ENCODE measurements around the gene TMBIM4. TPM values are rescaled to one million over a fixed set of nuclear protein-coding genes. Genes with fewer than 3 reads are reported as not detected.
A peak's percentile ranks its signal among the peaks of the same experiment; 100 is the strongest.

Gene TMBIM4
- polyA plus RNA-seq, 1 of the 3 experiments (the other 2 are of a cell fraction): 68.5 TPM

DNA sequence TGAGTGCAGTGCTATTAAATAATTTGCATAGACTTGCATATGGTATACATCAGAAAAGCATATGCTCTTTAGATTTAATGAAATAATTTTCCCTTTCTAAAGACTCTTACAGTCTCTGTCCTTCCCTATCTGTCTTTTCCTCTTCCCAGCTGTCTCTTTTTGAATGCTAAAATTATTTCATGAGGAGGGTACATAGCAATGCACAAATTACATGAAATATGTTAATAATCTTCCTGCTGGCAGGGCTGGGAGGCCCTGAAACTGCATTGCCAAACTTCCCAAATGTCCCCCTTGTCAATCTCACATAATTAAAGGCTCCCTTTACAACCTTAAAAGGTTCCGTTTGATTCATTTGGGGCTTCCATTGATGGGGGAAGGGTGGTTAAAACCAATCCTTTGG, 61.4 kb downstream of the TMBIM4 start:
- WGBS (ENCODE audit: low lambda C conversion rate): 92% methylated on average over 1 of the region's 1 CpG
- H3F3A ChIP-seq (replicated peaks; ENCODE audit: insufficient read depth): no peaks in the 10 kb centered on the region
- no peak overlapping the region for H3K4me3 ChIP-seq (ENCODE audit: low read depth in 2 of 2, low read length in 1 of 2)
- ChIA-PET CTCF (interaction anchor here (2.8 kb wide), 1 partner anchor 12 kb away, joined by 14 read pairs; no protein-coding TSS in a partner anchor), POLR2A (no interaction called here)
- H3K27ac ChIP-seq (ENCODE audit: low read depth in 2 of 2, low read length in 1 of 2): no peak overlapping the region; a peak in 1 of 4 replicates
- no peaks in the 10 kb centered on the region for H3K27me3 ChIP-seq (ENCODE audit: insufficient read depth)
- H3K9me3 ChIP-seq: no peaks in the 10 kb centered on the region
- H4K20me1 ChIP-seq (ENCODE audit: insufficient read depth): no peaks in the 10 kb centered on the region
- DNase-seq: no peak
- no peak overlapping the region for H3K4me2 ChIP-seq
- H3K9ac ChIP-seq: no peak overlapping the region
- TF ChIP-seq FOXM1 (IDR thresholded peaks at IDR 0.05; ENCODE audit: low read depth) (no peak), ELF1 (IDR thresholded peaks at IDR 0.05) (no peak), SIN3A (IDR thresholded peaks at IDR 0.05; ENCODE audit: borderline replicate concordance, low read depth, low read length) (no peak), YY1 (IDR thresholded peaks at IDR 0.05; ENCODE audit: low read depth) (no peak)
- TF ChIP-seq, protein P1, sequence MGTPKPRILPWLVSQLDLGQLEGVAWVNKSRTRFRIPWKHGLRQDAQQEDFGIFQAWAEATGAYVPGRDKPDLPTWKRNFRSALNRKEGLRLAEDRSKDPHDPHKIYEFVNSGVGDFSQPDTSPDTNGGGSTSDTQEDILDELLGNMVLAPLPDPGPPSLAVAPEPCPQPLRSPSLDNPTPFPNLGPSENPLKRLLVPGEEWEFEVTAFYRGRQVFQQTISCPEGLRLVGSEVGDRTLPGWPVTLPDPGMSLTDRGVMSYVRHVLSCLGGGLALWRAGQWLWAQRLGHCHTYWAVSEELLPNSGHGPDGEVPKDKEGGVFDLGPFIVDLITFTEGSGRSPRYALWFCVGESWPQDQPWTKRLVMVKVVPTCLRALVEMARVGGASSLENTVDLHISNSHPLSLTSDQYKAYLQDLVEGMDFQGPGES (IDR thresholded peaks at IDR 0.05; ENCODE audit: low read depth, low read length): no peak
- H3K36me3 ChIP-seq (replicated peaks in 1 of 2; ENCODE audit: control insufficient read depth in 1 of 2, insufficient read depth in 2 of 2, low read length in 1 of 2): no peaks in the 10 kb centered on the region
- H3K4me1 ChIP-seq (ENCODE audit: control insufficient read depth in 1 of 2, insufficient read depth in 2 of 2, low read depth in 1 of 2, low read length in 1 of 2): peaks cover 0 to 9% of the 10 kb centered on the region in 2 experiments; a peak in 2 of 4 replicates
- H3K9me2 ChIP-seq: no peaks in the 10 kb centered on the region
- no peak overlapping the region for H2AFZ ChIP-seq (ENCODE audit: low read depth)
- no peaks in the 10 kb centered on the region; the same call in 1 of the 2 replicates for H3K79me2 ChIP-seq (ENCODE audit: insufficient read depth)

DNA sequence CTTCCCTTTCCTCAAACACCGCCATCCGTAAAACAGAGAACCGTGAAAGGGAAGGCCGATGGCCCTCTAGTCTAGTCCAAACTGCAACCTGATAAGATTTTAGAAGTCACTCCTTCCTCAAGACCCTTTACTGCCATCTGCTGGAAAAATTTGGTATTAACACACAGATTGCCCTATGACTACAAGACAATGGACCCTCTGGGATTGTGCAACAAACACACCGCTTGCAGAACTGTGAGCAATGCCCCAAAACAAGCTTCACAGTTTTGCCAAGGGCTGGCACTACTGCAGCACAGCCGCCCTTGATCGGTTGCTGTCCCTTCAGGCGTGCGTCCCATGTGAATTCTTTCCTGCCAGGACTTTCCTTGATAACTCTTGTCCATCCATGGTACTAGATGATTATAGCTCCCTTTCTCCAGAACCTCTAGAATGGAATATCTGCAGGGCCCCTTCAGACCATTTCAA, 62.3 kb downstream of the TMBIM4 start:
- Histone ChIP-seq H3K9ac (peak overlapping the region; percentile 34; the same call in 1 of the 2 replicates), H3K27me3 (ENCODE audit: insufficient read depth) (no peaks in the 10 kb centered on the region), H4K20me1 (ENCODE audit: insufficient read depth) (no peaks in the 10 kb centered on the region), H3K27ac (ENCODE audit: low read depth in 2 of 2, low read length in 1 of 2) (peak overlapping the region; percentile 56; a peak in 2 of 4 replicates), H3K79me2 (ENCODE audit: insufficient read depth) (no peaks in the 10 kb centered on the region; the same call in 1 of the 2 replicates), H3K4me1 (ENCODE audit: control insufficient read depth in 1 of 2, insufficient read depth in 2 of 2, low read depth in 1 of 2, low read length in 1 of 2) (peaks cover 0 to 9% of the 10 kb centered on the region in 2 experiments; a peak in 2 of 4 replicates), H3K36me3 (replicated peaks in 1 of 2; ENCODE audit: control insufficient read depth in 1 of 2, insufficient read depth in 2 of 2, low read length in 1 of 2) (no peaks in the 10 kb centered on the region), H3K4me2 (0 out of 2 replicates have a peak overlapping the region, but pooled peaks have one; percentile 23), H3F3A (replicated peaks; ENCODE audit: insufficient read depth) (peaks cover 4% of the 10 kb centered on the region), H3K9me3 (no peaks in the 10 kb centered on the region), H3K4me3 (ENCODE audit: low read depth in 2 of 2, low read length in 1 of 2) (no peak overlapping the region; a peak in 1 of 4 replicates), H3K9me2 (no peaks in the 10 kb centered on the region), H2AFZ (ENCODE audit: low read depth) (peak overlapping the region; percentile 93)
- POLR2A ChIA-PET: no interaction called here
- TF ChIP-seq RAD21 (IDR thresholded peaks at IDR 0.05; ENCODE audit: low read length): peak; percentile 72
- peak; percentile 72 for TF ChIP-seq CTCF (IDR thresholded peaks at IDR 0.05)
- no peak for TF ChIP-seq TEAD4 (IDR thresholded peaks at IDR 0.05; ENCODE audit: borderline replicate concordance, insufficient read depth)
- TF ChIP-seq SMC3 (IDR thresholded peaks at IDR 0.05; ENCODE audit: low read depth, low read length): peak; percentile 66
- TF ChIP-seq POLR2AphosphoS5 (IDR thresholded peaks at IDR 0.05; ENCODE audit: low read depth, low read length): no peak
- TF ChIP-seq, protein P2, sequence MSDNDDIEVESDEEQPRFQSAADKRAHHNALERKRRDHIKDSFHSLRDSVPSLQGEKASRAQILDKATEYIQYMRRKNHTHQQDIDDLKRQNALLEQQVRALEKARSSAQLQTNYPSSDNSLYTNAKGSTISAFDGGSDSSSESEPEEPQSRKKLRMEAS (IDR thresholded peaks at IDR 0.05; ENCODE audit: low read depth): no peak
- CTCF ChIA-PET: interaction anchor here (0.6 to 2.8 kb wide), 6 partner anchors 13 to 1216 kb away, joined by 3 to 14 read pairs (median 4); no protein-coding TSS in a partner anchor
- DNase-seq: peak; percentile 58
- WGBS (ENCODE audit: low lambda C conversion rate): 20% methylated on average over 9 of the region's 9 CpGs
